Adipose tissue (tissue), 3 donors: ENCODE data around the gene RASGRF2. TPM values are rescaled to one million over a fixed set of nuclear protein-coding genes. Genes with fewer than 3 reads are reported as not detected.

ENCODE experiments used
- H3K27ac ChIP-seq: one replicate; pipeline ENCODE4 v1.5.1; 2013; ENCODE audit warnings: low read depth, low read length
- WGBS, 3 donors: extraction: QIAGEN DNeasy Blood & Tissue Kit; methylation state at CpG; one replicate each; pipeline ENCODE4 v1.1.7; 2013; 5-methylcytosine and 5-hydroxymethylcytosine counted together
- polyA plus RNA-seq, 3 donors: library from polyadenylated mRNA; stranded (reverse); fragments of 200-250 nt; gene quantifications; one replicate each; pipeline ENCODE4 v1.2.3, GENCODE V29; 2013
- donor health status: healthy with polysubstance abuse.
- donor health status: Bipolar disorder and iron deficiency.
- donor health status: healthy.

The RASGRF2 gene
- polyA plus RNA-seq, 3 donors, result 0.78 to 12.6 (median 12.0) TPM

GRCh38 chr5:80941496-80941895 lies 18.7 kb upstream of the RASGRF2 start:
- H3K27ac ChIP-seq, result no peak overlapping the region

DNA sequence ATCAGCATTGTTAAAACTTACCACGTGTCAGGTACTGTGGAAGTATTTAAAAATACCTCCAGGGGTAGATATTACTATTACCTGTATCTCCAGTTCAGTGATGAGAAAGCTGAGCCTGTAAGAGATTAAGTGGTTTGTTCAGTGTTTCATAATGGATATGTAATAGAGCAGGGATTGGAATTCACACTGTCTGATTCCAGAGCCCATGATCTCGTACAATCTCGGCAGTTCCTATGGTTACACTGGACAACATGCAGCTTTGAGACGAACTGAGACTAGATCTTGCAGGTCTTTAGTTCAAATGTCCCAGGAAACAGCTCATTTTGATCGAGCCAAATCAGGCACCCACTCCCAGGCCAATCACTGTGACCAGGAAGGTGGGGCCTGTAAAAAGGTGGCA lies 8.8 kb upstream of the RASGRF2 start:
- WGBS, 3 donors, result 70 to 85% (median 79%) methylated on average over 5 of the region's 5 CpGs
- no peak overlapping the region for H3K27ac ChIP-seq

More at GRCh38 chr5:80941496-80941895, 18.7 kb upstream of the RASGRF2 start:
- 77 to 95% (median 93%) methylated on average over 1 of the region's 1 CpG for WGBS, 3 donors

DNA sequence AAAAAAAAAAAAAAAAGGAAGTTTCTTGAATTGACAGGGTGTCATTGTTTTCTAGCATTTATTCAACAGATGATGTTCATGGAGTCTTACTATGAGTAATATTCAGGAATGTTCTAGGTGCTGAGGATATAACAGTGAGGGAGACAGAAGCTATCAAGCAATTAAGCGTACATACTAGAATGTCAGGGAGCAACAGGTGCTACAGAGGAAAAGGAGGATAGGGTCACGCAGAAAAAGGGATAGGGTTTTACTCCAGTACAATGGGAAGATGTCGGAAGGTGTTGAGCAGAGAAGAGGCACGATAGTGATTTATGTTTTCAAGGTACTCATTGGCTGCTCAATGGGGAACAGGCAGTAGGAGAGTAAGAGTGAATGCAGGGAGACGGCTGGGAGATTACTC lies 6.6 kb upstream of the RASGRF2 start:
- H3K27ac ChIP-seq, result no peak overlapping the region
- WGBS, 3 donors, result 86 to 94% (median 87%) methylated on average over 5 of the region's 5 CpGs

DNA sequence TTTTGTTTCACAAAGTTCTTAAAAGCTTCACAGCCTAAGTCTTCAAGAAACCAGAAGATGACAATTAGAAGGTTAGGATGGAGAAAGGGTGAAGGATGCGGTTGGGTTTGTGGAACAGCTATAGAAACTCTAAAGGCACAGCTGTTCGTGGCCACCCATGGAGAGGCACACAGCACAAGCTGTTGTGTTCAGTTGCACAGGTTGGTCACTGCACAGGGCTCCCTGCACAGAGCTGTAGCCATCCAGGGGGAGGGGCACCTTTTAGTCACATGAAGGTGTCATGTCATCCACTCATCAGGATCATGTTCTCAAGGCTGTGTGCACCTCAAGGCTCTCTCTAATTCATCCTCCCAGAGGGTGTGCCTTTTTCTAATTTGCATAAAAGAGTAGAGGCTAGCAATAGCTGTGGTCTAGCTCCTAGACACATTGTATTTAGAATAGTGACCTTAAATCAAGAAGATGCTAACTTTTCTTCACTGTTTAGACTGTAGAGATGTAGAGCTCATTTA lies 5.0 kb upstream of the RASGRF2 start:
- 79 to 92% (median 87%) methylated on average over 2 of the region's 2 CpGs for WGBS, 3 donors
- no peak overlapping the region for H3K27ac ChIP-seq

GRCh38 chr5:80956272-80956671 lies 3.9 kb upstream of the RASGRF2 start:
- 50 to 65% (median 63%) methylated on average over 7 of the region's 7 CpGs for WGBS, 3 donors

DNA sequence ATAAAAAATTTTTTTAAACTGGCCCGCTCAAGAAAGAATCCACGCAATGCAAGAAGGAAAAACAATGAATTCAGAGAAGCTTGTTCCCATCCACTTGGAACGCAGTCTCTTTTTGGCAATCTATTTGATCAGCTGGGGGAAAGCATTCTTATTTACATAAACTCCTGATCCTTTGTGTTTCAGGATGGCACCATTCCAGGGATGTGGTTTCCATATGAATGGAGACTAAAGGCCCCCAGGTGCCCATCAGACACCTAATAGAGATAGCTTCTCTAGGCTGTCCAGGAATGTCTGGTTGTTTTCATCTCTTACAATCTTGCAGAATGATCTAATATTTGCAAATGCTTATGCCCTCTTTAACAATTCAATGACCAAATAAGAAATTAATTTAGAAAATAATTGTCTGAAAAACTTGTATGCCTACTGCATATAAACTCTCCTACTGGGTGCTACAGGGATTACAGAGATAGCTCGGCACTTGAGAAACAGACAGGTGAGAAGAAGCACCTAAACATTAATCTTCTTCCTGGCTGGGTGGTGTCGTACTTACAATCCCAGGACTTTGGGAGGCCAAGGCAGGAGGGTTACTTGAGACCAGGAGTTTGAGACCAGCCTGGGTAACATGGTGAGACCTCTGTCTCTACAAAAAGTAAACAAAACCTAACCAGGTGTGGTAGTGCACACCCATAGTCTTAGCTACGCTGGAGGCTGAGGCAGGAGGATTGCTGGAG lies 3.0 kb upstream of the RASGRF2 start:
- WGBS, 3 donors, result 42 to 74% (median 73%) methylated on average over 6 of the region's 6 CpGs

More at GRCh38 chr5:80956272-80956671, 3.9 kb upstream of the RASGRF2 start:
- no peak overlapping the region for H3K27ac ChIP-seq

GRCh38 chr5:80958616-80959015 lies 1.5 kb upstream of the RASGRF2 start:
- no peak overlapping the region for H3K27ac ChIP-seq
- 80 to 82% (median 82%) methylated on average over 4 of the region's 4 CpGs for WGBS, 3 donors

More for the DNA sequence above, 3.0 kb upstream of the RASGRF2 start:
- no peak overlapping the region for H3K27ac ChIP-seq

- no peak overlapping the region for H3K27ac ChIP-seq
- WGBS, 3 donors, result 73 to 83% (median 83%) methylated on average over 8 of the region's 8 CpGs
These were observed 1.0 kb upstream of the RASGRF2 start for GRCh38 chr5:80959138-80959537.

- no peak overlapping the region for H3K27ac ChIP-seq
- WGBS, 3 donors, result 2 to 3% (median 2%) methylated on average over 74 to 84 of the region's 84 CpGs
These were observed 590 bp downstream of the RASGRF2 start for GRCh38 chr5:80960531-80961375.

GRCh38 chr5:80961376-80962281 lies 1.5 kb downstream of the RASGRF2 start:
- 28 to 38% (median 35%) methylated on average over 18 of the region's 18 CpGs for WGBS, 3 donors
- H3K27ac ChIP-seq, result no peak overlapping the region

DNA sequence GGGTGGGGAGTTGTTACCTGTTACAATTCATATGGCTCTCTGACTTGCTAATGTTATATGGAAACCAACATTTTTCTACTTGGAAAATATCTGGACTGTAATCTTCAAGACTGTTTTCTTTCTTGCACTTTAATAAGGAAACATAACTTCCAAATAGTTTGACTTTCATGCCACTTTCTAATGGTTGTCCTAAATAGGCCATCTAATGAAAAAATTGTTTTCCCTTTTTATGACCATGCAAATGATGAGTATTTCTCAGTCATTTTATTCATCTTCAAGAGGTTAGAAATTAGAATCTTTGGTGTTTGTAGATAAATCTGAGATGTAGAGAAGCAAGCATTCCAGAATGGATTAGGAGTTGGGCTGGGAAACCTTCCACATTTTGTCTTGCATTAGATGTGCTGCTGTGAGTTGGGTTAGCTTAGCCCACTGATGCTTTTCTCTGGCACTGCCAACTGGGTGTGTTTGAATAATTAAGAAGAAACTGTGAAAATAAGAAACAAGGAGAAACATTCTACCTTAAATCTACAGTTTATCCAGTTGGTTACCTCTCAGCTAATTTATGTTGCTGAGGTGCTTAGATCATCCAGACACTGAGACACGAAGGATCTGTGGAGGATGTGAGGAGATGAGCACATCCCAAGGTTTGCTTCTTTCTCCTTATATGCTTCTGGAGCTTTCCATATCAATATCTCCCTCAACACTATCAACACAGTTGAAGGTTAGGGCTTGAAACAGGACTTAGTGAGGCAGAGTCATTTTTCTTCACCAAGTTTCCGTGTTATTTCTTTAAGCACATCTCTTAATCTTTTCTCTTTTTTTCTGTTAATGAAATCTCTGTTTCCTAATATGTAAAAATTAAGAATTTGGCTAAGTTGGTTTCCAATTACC lies 2.7 kb downstream of the RASGRF2 start:
- 63 to 80% (median 75%) methylated on average over 2 of the region's 2 CpGs for WGBS, 3 donors
- no peak overlapping the region for H3K27ac ChIP-seq

DNA sequence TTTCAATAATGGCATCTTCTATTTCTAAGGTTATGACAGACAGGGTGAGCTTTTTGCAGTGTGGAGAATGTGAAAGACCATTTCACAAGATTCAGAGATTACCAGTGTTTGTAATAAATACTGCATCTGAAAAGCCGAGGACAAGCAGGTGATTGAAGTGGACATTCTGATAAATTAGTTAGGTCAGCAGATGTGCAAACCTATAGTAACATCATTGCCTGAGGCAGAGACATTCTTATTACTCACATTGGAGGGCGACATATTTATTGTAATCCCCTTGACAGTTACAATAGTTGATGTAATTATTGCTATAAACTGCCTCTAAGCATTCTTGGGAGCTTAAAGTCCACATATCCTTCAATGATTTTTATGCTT lies 3.3 kb downstream of the RASGRF2 start:
- H3K27ac ChIP-seq, result no peak overlapping the region
- 47 to 64% (median 60%) methylated on average over 2 of the region's 2 CpGs for WGBS, 3 donors

DNA sequence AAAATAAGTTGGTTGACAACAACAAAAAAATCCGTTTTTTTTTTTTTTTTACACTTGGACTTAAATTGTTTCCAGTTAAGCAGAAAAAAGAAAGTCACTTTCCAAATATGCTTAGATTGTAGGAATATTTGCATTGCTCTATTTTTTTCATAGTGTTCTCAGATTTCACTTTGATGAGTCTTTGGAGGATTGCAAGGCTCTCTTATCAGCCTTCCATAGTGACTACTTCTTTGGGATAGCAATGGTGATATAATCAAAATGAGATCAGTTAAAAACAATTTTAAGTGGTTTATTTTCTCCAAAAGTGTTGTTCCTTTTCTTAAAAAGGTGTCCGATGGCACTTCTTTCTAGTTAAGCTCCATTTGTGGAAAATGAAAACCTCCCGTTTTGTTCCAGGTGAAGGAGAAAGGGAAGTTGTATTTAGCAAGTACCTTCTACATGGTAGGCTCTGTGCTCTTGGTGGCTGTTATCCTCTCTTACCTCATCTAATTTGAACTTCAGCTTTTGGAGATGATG lies 3.9 kb downstream of the RASGRF2 start:
- 48 to 60% (median 51%) methylated on average over 3 of the region's 3 CpGs for WGBS, 3 donors
- H3K27ac ChIP-seq, result no peak overlapping the region

- H3K27ac ChIP-seq, result no peak overlapping the region
- WGBS, 3 donors, result 45 to 51% (median 49%) methylated on average over 3 of the region's 3 CpGs
These were observed 4.3 kb downstream of the RASGRF2 start for GRCh38 chr5:80964491-80964890.

DNA sequence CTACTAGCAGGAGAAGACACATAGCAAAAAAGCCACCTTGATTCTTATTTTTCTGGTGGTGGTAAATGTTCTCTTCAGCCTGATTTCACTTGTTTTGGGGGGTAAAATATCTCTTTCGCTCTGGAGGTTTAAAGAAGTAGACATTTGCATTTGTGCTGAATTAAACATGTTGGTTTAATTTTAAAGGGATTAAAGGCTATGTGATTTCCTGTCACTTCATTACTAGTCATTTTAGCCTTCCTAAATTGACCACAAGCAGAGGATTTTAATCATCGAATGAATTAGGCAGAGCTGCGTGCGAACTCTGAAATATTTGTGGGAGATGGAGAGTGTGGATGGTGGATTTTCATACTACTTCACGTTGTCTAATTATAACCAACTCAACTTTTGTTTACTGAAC lies 4.8 kb downstream of the RASGRF2 start:
- H3K27ac ChIP-seq, result no peak overlapping the region
- WGBS, 3 donors, result 72 to 84% (median 77%) methylated on average over 5 of the region's 5 CpGs

DNA sequence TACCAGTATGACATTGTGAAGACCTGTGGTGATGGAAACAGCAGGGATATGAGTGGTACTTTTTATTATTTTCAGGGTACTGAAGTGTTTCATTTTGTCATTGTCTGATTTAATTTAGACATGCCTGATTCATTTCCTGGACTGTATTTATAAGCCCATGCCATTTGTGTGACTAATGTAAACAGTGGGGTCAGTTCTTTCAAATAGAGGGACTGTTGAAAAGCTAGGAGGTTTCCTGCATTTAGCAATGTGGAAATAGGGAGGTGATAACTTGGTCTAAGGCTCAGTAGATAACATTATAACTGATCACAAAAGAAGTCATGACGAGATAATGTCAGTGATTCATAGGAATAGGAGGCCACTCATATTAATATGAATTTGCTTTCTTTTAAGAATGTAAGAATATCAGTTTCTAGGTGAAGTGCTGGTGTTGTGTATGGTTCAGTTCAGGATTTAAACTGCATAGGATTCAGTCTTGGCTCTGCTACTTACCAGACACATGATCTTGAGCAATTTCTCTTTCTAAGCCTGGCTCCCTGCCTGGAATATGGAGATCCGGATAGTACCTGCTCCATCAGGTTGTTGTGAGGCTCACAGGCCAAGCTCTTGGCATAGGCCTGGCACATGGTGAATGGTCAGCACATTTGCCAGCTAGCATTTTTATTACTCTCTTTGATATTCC lies 7.5 kb downstream of the RASGRF2 start:
- H3K27ac ChIP-seq, result no peak overlapping the region
- WGBS, 3 donors, result 33 to 41% (median 39%) methylated on average over 2 of the region's 2 CpGs

GRCh38 chr5:80973027-80973426 lies 12.9 kb downstream of the RASGRF2 start:
- 84 to 86% (median 85%) methylated on average over 4 of the region's 4 CpGs for WGBS, 3 donors
- H3K27ac ChIP-seq, result no peak overlapping the region
